GM10248 (cell line): ENCODE results near the gene GOLGA8Q.
"Not testable (repeated sequence)": the region's sequence is repeated elsewhere in the genome, so short reads cannot be mapped to it uniquely, and the experiment has no call there.

Source experiments
- CTCF ChIA-PET: fragments of 300-600 bp; sonication (Branson Sonifier 250); formaldehyde crosslinking; extraction: SDS; loops from one replicate; lab custom pipeline; 2021; ENCODE audit warnings: antibody characterized with exemption; lab: Yijun Ruan, JAX
- POLR2A ChIA-PET: fragments of 350-650 bp; sonication (Branson Sonifier 250); formaldehyde crosslinking; extraction: SDS; loops from one replicate; lab custom pipeline; 2020; ENCODE audit warnings: antibody characterized with exemption; lab: Yijun Ruan, JAX
- DNase-seq: peaks from one replicate; pipeline ENCODE4 v3.0.0; 2012; ENCODE audit errors: extremely low spot score

Gene GOLGA8Q, protein sequence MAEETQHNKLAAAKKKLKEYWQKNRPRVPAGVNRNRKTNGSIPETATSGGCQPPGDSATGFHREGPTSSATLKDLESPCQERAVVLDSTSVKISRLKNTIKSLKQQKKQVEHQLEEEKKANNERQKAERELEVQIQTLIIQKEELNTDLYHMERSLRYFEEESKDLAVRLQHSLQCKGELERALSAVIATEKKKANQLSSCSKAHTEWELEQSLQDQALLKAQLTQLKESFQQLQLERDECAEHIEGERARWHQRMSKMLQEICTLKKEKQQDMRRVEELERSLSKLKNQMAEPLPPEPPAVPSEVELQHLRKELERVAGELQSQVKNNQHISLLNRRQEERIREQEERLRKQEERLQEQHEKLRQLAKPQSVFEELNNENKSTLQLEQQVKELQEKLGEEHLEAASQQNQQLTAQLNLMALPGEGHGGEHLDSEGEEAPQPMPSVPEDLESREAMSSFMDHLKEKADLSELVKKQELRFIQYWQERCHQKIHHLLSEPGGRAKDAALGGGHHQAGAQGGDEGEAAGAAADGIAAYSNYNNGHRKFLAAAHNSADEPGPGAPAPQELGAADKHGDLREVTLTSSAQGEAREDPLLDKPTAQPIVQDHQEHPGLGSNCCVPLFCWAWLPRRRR

DNA sequence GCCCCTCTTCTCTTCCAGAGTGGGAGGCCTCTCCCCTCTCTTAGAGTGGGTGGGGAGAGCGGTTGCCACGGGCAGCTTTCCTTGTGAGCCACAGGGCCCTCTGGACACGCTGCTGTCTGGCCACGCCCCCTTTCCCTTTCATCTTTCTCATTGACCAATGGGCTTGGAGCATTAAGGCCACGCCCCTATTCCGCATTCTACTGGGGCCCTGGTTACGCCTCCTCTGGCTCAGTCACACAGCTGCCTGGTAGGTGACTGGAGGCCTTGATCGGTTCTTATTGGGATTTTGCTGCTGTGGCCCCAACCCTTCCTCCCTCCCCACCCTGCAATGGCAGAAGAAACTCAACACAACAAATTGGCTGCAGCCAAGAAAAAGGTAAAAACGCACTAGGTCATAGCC lies at the start of gene GOLGA8Q:
GOLGA8Q (plus strand) TSS at position 301 of the 400 bp plus-strand sequence; CDS start at position 329, 28 bp downstream.
- POLR2A ChIA-PET, CTCF ChIA-PET, DNase-seq: not testable (repeated sequence)

DNA sequence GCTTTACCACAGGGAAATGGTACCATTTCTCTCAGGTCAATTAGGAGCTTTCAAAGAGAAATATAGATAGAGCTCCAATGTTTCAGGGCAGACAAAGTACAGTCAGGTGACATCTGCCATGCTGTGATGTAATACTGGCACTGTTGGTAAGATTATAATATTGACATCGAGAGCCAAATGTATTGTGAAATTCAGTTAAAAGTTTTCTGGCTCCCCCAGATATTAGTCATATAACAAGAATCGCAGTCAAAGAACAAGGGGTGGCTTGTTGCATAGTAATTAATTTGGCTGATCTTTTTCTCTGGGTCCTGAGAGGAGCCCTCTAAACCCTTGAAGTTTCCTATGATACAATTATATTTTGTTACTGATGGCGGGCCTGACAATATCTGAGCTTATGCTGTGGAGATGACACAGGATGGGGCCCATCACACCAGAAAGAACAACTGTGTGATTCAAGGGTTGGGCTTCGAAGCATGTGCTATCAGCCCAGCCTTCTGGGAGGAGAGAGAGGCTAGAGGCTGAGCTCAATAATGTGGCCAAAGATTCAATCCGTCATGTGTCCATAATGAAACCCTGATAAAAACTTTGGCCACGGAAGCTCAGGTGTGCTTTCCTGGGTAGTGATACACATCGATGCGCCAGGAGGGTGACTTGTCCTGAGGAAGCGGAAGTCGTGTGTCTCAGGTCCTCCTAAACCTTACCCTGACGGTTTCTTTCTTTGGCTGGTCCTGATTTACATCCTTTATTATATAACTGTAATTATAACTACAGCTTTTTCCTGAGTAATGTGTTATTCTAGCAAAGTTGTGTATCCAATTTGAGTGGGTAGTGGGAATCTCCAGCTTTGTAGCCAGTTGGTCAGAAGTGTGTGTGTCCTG lies 48.7 kb upstream of the GOLGA8Q start:
- CTCF ChIA-PET, POLR2A ChIA-PET, DNase-seq: not testable (repeated sequence)

DNA sequence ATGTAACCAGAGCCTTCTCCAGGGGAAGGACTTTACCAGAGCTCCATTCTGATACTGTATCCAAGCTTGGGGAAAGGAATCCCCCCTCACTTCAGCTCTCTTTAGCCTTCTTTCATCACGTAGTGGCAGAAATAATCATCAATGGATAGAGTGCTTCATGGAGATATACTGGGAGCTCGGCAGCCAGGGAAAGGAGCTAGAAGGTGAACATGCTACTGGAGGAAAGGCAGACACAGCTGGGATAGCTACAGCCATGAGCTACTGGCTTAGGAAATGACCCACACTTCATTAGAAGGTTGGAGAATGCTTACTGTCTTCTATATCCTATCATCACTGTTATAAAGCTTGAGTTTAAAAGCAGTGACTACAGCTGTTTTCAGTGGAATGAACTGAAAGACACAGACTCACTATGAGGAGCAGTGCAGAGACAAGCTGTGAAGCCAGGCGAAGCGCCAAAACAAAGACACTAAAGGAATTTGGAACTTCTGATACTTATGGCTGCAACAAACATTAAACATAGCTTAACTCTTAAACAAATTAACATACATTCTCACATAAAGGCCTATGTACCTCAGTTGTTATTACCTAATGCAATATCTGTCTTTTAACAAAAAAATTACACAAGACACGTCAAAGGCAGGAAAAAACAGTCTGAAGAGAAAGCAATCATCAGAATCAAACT lies 47.5 kb upstream of the GOLGA8Q start:
- CTCF ChIA-PET, POLR2A ChIA-PET, DNase-seq: not testable (repeated sequence)

- DNase-seq, POLR2A ChIA-PET, CTCF ChIA-PET: not testable (repeated sequence)
These were observed 37.3 kb upstream of the GOLGA8Q start for GRCh38 chr15:30514545-30514944.

DNA sequence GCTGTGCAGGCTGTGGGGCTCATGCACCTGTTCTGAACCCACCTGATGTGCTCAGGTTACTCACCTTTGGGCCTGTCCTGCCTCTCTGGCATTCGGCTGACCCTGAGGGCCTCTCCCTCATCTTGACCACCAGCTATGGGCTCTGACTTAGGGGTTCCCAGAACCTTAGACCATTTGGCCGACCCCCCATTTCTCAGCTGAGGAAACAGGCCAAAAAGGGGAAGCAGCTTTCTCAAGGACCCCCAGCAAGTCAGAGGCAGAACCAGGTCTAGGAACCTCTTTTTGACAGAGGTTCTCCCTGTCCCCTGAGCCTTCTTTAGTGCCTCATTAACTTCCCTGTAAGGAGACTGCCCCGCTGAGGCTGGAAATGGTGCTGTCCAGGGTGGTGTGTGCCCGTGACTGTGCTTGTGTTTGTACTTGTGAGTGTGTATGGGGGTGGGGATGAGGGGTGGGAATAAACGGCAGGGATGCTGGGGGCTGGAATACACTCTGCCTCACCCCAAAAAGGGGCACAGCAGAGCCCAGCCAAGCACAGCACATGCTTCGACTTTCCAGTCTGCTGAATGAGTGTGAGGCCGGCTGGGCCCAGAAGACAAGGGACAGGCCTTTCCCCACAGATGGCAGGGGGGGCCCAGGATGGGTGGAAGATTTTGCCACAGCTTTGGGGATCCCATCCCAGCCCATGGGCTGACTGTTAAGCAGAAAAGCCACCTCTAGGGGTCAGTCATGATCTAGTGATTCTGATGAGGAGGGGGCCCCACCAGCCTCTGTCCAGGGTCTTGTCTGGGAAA lies 28.2 kb upstream of the GOLGA8Q start:
- DNase-seq, CTCF ChIA-PET, POLR2A ChIA-PET: not testable (repeated sequence)

DNA sequence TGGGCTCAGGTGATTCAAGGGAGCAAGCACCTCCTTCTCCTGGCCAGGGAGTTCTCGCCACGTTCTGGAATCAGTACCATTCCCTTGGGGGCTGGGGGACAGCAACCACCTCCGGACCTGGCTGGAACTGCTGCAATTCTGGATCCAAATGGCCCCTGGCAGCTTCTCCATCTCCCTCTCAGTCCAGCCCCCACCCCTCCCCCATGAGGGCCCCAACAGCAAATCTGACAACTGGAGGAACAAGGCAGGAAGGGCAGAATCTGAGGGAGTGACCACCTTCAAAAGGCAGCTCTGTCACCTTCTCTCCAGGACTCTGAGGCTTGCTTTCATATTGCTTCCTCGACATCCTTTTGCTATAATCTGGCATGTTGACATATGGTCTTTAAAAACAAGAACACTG lies 25.9 kb upstream of the GOLGA8Q start:
- DNase-seq, CTCF ChIA-PET, POLR2A ChIA-PET: not testable (repeated sequence)

DNA sequence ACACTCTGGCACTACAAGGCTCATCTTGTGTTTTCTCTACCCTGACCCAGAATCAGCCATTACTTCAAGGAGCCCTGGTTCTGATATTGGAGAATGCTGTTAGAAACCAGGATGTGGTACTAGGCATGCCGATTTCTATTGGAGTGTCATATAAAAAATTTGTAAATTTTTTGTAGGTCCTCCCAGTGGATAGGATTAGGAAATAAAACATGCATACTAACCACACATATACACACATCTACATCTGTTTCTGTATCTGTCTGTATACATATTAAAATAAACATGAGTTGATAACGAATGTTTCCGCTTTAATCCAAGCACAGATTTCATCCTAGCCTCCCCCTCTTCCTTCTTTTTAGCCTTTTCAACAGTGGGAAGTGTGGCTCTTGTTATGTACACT lies 22.8 kb upstream of the GOLGA8Q start:
- CTCF ChIA-PET, POLR2A ChIA-PET: not testable (repeated sequence)

DNA sequence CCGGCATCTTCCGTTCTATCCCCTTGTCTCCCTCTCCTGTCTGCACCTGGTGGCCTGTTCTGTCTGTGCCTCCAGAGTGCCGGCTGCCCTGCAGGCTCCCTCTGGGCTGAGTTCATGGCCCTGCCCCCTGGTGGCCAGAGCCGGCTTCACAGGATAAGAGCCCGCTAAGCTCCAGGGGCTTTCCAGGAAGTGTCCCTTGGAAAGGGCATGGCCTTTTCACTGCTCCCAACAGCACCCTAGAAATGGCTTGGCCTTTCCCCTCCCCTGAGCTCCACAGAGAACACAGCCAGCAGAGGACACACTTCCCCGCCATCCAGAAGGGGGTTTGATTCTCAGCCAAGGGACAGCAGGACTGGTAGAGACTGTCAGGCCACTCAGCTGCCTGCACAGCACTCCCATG lies 15.1 kb downstream of the GOLGA8Q start:
- DNase-seq, POLR2A ChIA-PET, CTCF ChIA-PET: not testable (repeated sequence)

More for the DNA sequence above, 22.8 kb upstream of the GOLGA8Q start:
- DNase-seq, result not testable (repeated sequence)

GRCh38 chr15:30573012-30573491 lies 21.2 kb downstream of the GOLGA8Q start:
- DNase-seq, POLR2A ChIA-PET, CTCF ChIA-PET: not testable (repeated sequence)

- CTCF ChIA-PET, DNase-seq, POLR2A ChIA-PET: not testable (repeated sequence)
These were observed 27.6 kb downstream of the GOLGA8Q start for GRCh38 chr15:30579394-30579970.

DNA sequence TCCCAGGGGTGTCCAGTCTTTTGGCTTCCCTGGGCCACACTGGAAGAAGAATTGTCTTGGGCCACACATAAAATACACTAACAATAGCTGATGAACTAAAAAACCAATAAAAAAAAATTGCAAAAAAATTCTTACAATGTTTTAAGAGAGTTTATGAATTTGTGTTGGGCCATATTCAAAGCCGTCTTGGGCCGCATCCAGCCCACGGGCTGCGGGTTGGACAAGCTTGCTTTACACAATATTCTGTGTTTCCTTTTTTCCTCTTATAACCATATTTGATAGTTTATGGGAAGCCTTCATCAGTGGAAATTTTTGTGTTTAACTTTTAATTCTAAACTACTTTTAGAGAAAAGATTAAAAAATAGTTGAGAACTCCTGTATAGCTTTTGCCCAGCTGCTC lies 28.9 kb downstream of the GOLGA8Q start:
- DNase-seq, POLR2A ChIA-PET, CTCF ChIA-PET: not testable (repeated sequence)

GRCh38 chr15:30598953-30599352 lies 47.1 kb downstream of the GOLGA8Q start:
- DNase-seq, CTCF ChIA-PET, POLR2A ChIA-PET: not testable (repeated sequence)

- DNase-seq, CTCF ChIA-PET, POLR2A ChIA-PET: not testable (repeated sequence)
These were observed 51.9 kb downstream of the GOLGA8Q start, which contains the start of gene GOLGA8H for GRCh38 chr15:30603796-30604195. Gene GOLGA8H (plus strand): TSS chr15:30604028. CDS start chr15:30604126, 98 bp downstream.
